HEK293 (cell line): ENCODE results near the gene NUSAP1.

Experiments used
- FEZF1 ChIP-seq: fragments of 450-650 bp; formaldehyde crosslinking; IDR thresholded peaks from 2 replicates; pipeline ENCODE4 v1.5.1; 2016; ENCODE audit warnings: missing biosample characterization, missing genetic modification characterization
- KLF7 ChIP-seq: fragments of 450-650 bp; formaldehyde crosslinking; IDR thresholded peaks from 2 replicates; pipeline ENCODE4 v1.5.1; 2016; ENCODE audit warnings: missing biosample characterization, missing genetic modification characterization, borderline replicate concordance
- PRDM1 ChIP-seq: fragments of 450-650 bp; formaldehyde crosslinking; IDR thresholded peaks from 2 replicates; pipeline ENCODE4; 2016; ENCODE audit warnings: missing biosample characterization, missing genetic modification characterization
- ZBTB1 ChIP-seq: fragments of 450-650 bp; formaldehyde crosslinking; IDR thresholded peaks from 2 replicates; pipeline ENCODE4 v1.5.1; 2016; ENCODE audit warnings: missing biosample characterization, missing genetic modification characterization
- ZFP41 ChIP-seq: fragments of 450-650 bp; formaldehyde crosslinking; IDR thresholded peaks from 2 replicates; pipeline ENCODE4 v1.5.1; 2016; ENCODE audit warnings: missing biosample characterization, missing genetic modification characterization, borderline replicate concordance
- ZNF223 ChIP-seq: fragments of 450-650 bp; formaldehyde crosslinking; IDR thresholded peaks from 2 replicates; pipeline ENCODE4 v1.5.1; 2016; ENCODE audit warnings: missing biosample characterization, missing genetic modification characterization
- ZNF248 ChIP-seq: fragments of 450-650 bp; formaldehyde crosslinking; IDR thresholded peaks from 2 replicates; pipeline ENCODE4 v1.5.1; 2017; ENCODE audit warnings: missing biosample characterization, missing genetic modification characterization
- ZNF292 ChIP-seq: fragments of 450-650 bp; formaldehyde crosslinking; IDR thresholded peaks from 2 replicates; pipeline ENCODE4 v1.5.1; 2016; ENCODE audit warnings: low read depth, missing biosample characterization, missing genetic modification characterization, borderline replicate concordance
- ZNF501 ChIP-seq: fragments of 450-650 bp; formaldehyde crosslinking; IDR thresholded peaks from 2 replicates; pipeline ENCODE4 v1.5.1; 2016; ENCODE audit warnings: missing biosample characterization, missing genetic modification characterization
- ZNF561 ChIP-seq: fragments of 450-650 bp; IDR thresholded peaks from 2 replicates; pipeline ENCODE4 v1.5.1; 2018; ENCODE audit warnings: missing biosample characterization, missing genetic modification characterization, borderline replicate concordance
- ZNF571 ChIP-seq: fragments of 450-650 bp; formaldehyde crosslinking; IDR thresholded peaks from 2 replicates; pipeline ENCODE4 v1.5.0; 2017; ENCODE audit warnings: missing biosample characterization, missing genetic modification characterization
- ZNF621 ChIP-seq: fragments of 450-650 bp; formaldehyde crosslinking; IDR thresholded peaks from 2 replicates; pipeline ENCODE4 v1.5.1; 2017; ENCODE audit warnings: missing biosample characterization, missing genetic modification characterization
- ZNF626 ChIP-seq: fragments of 450-650 bp; sonication (Bioruptor Pico); formaldehyde crosslinking; IDR thresholded peaks from 2 replicates; pipeline ENCODE4 v1.5.1; 2018; ENCODE audit warnings: missing biosample characterization, missing genetic modification characterization, inconsistent platforms
- ZNF701 ChIP-seq: fragments of 450-650 bp; formaldehyde crosslinking; IDR thresholded peaks from 2 replicates; pipeline ENCODE4 v1.5.1; 2016; ENCODE audit warnings: missing biosample characterization, missing genetic modification characterization
- ZNF791 ChIP-seq: fragments of 450-650 bp; formaldehyde crosslinking; IDR thresholded peaks from 2 replicates; pipeline ENCODE4 v1.5.1; 2016; ENCODE audit warnings: missing biosample characterization, missing genetic modification characterization
- TF ChIP-seq, protein P1 (sequence below): fragments of 450-650 bp; formaldehyde crosslinking; IDR thresholded peaks from 2 replicates; pipeline ENCODE4 v1.5.1; 2016; ENCODE audit warnings: missing biosample characterization, missing genetic modification characterization
- TF ChIP-seq, protein P2 (sequence below): fragments of 450-650 bp; formaldehyde crosslinking; IDR thresholded peaks from 2 replicates; pipeline ENCODE4 v1.5.1; 2016; ENCODE audit warnings: missing biosample characterization, missing genetic modification characterization
- TF ChIP-seq, protein P3 (sequence below): fragments of 450-650 bp; formaldehyde crosslinking; IDR thresholded peaks from 2 replicates; pipeline ENCODE4 v1.5.1; 2016; ENCODE audit warnings: missing biosample characterization, missing genetic modification characterization
- TF ChIP-seq, protein P4 (sequence below): fragments of 450-650 bp; formaldehyde crosslinking; IDR thresholded peaks from 2 replicates; pipeline ENCODE4 v1.5.1; 2016; ENCODE audit warnings: missing biosample characterization, missing genetic modification characterization
- TF ChIP-seq, protein P5 (sequence below): fragments of 450-650 bp; formaldehyde crosslinking; IDR thresholded peaks from 2 replicates; pipeline ENCODE4 v1.5.1; 2016; ENCODE audit warnings: missing biosample characterization, missing genetic modification characterization, low read depth
- TF ChIP-seq, protein P6 (sequence below): fragments of 450-650 bp; formaldehyde crosslinking; IDR thresholded peaks from 2 replicates; pipeline ENCODE4 v1.5.1; 2017; ENCODE audit warnings: missing biosample characterization, missing genetic modification characterization
- TF ChIP-seq, protein P7 (sequence below): fragments of 450-650 bp; formaldehyde crosslinking; IDR thresholded peaks from 2 replicates; pipeline ENCODE4 v1.5.0; 2017; ENCODE audit warnings: missing biosample characterization, missing genetic modification characterization, borderline replicate concordance

The NUSAP1 gene

DNA sequence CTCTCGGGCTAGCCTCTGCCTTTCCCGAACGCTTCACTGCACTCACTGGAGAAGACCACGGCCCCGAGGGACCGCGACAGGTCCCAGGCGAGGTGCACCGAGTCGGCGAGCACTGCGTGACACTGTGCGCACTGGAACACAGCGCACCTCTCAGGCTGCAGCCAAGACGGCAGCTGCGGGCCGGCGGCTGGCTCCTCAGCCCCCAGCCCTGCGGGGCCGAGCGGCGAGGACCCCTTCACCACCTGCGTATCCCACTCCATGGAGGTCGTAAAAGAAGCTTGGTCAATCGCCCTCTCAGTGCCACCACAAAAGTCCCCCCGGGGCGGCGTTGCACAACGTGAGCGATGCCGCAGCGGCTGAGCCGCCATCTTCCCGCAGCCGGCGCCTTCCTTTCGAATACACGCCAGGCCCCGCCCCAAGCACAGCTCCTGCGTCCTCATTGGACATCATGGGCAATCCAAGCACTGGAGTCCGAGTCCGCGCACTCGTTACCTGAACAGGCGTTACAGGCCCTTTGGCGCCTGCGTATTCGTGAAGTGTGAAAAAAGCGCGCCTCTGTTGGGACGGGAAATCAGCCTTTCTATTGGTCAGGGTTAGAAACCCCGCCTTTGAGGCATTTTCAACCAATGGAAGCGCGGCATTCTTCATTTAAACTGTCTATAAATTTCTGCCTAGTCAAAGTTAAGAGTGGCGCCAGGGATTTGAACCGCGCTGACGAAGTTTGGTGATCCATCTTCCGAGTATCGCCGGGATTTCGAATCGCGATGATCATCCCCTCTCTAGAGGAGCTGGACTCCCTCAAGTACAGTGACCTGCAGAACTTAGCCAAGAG, at the start of gene NUSAP1, which contains the start of gene OIP5 (continued):
- TF ChIP-seq, protein P1, sequence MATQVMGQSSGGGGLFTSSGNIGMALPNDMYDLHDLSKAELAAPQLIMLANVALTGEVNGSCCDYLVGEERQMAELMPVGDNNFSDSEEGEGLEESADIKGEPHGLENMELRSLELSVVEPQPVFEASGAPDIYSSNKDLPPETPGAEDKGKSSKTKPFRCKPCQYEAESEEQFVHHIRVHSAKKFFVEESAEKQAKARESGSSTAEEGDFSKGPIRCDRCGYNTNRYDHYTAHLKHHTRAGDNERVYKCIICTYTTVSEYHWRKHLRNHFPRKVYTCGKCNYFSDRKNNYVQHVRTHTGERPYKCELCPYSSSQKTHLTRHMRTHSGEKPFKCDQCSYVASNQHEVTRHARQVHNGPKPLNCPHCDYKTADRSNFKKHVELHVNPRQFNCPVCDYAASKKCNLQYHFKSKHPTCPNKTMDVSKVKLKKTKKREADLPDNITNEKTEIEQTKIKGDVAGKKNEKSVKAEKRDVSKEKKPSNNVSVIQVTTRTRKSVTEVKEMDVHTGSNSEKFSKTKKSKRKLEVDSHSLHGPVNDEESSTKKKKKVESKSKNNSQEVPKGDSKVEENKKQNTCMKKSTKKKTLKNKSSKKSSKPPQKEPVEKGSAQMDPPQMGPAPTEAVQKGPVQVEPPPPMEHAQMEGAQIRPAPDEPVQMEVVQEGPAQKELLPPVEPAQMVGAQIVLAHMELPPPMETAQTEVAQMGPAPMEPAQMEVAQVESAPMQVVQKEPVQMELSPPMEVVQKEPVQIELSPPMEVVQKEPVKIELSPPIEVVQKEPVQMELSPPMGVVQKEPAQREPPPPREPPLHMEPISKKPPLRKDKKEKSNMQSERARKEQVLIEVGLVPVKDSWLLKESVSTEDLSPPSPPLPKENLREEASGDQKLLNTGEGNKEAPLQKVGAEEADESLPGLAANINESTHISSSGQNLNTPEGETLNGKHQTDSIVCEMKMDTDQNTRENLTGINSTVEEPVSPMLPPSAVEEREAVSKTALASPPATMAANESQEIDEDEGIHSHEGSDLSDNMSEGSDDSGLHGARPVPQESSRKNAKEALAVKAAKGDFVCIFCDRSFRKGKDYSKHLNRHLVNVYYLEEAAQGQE = no peak
- TF ChIP-seq KLF7 (tag by site-specific recombination) (0 out of 2 replicates have a peak, but pooled peaks have one; percentile 13), ZNF701 (no peak), ZNF223 (tag by site-specific recombination) (no peak), ZNF561 (tag by site-specific recombination) (0 out of 2 replicates have a peak, but pooled peaks have one; percentile 14), ZNF501 (peak; percentile 79), ZNF571 (tag by site-specific recombination) (no peak), PRDM1 (tag by site-specific recombination) (no peak), ZNF292 (tag by site-specific recombination) (no peak), ZNF621 (no peak), ZFP41 (tag by site-specific recombination) (no peak), FEZF1 (tag by site-specific recombination) (no peak), ZBTB1 (tag by site-specific recombination) (no peak), ZNF791 (tag by site-specific recombination) (no peak), ZNF248 (no peak), ZNF626 (tag by site-specific recombination) (no peak)
- TF ChIP-seq, protein P2, sequence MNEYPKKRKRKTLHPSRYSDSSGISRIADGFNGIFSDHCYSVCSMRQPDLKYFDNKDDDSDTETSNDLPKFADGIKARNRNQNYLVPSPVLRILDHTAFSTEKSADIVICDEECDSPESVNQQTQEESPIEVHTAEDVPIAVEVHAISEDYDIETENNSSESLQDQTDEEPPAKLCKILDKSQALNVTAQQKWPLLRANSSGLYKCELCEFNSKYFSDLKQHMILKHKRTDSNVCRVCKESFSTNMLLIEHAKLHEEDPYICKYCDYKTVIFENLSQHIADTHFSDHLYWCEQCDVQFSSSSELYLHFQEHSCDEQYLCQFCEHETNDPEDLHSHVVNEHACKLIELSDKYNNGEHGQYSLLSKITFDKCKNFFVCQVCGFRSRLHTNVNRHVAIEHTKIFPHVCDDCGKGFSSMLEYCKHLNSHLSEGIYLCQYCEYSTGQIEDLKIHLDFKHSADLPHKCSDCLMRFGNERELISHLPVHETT = peak; percentile 61; the same call in 1 of the 2 replicates
- TF ChIP-seq, protein P3, sequence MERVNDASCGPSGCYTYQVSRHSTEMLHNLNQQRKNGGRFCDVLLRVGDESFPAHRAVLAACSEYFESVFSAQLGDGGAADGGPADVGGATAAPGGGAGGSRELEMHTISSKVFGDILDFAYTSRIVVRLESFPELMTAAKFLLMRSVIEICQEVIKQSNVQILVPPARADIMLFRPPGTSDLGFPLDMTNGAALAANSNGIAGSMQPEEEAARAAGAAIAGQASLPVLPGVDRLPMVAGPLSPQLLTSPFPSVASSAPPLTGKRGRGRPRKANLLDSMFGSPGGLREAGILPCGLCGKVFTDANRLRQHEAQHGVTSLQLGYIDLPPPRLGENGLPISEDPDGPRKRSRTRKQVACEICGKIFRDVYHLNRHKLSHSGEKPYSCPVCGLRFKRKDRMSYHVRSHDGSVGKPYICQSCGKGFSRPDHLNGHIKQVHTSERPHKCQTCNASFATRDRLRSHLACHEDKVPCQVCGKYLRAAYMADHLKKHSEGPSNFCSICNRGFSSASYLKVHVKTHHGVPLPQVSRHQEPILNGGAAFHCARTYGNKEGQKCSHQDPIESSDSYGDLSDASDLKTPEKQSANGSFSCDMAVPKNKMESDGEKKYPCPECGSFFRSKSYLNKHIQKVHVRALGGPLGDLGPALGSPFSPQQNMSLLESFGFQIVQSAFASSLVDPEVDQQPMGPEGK (tag by site-specific recombination) = peak; percentile 64
- TF ChIP-seq, protein P4, sequence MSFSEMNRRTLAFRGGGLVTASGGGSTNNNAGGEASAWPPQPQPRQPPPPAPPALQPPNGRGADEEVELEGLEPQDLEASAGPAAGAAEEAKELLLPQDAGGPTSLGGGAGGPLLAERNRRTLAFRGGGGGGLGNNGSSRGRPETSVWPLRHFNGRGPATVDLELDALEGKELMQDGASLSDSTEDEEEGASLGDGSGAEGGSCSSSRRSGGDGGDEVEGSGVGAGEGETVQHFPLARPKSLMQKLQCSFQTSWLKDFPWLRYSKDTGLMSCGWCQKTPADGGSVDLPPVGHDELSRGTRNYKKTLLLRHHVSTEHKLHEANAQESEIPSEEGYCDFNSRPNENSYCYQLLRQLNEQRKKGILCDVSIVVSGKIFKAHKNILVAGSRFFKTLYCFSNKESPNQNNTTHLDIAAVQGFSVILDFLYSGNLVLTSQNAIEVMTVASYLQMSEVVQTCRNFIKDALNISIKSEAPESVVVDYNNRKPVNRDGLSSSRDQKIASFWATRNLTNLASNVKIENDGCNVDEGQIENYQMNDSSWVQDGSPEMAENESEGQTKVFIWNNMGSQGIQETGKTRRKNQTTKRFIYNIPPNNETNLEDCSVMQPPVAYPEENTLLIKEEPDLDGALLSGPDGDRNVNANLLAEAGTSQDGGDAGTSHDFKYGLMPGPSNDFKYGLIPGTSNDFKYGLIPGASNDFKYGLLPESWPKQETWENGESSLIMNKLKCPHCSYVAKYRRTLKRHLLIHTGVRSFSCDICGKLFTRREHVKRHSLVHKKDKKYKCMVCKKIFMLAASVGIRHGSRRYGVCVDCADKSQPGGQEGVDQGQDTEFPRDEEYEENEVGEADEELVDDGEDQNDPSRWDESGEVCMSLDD (tag by site-specific recombination) = no peak
- TF ChIP-seq, protein P5, sequence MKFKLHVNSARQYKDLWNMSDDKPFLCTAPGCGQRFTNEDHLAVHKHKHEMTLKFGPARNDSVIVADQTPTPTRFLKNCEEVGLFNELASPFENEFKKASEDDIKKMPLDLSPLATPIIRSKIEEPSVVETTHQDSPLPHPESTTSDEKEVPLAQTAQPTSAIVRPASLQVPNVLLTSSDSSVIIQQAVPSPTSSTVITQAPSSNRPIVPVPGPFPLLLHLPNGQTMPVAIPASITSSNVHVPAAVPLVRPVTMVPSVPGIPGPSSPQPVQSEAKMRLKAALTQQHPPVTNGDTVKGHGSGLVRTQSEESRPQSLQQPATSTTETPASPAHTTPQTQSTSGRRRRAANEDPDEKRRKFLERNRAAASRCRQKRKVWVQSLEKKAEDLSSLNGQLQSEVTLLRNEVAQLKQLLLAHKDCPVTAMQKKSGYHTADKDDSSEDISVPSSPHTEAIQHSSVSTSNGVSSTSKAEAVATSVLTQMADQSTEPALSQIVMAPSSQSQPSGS (tag by site-specific recombination) = no peak
- TF ChIP-seq, protein P6, sequence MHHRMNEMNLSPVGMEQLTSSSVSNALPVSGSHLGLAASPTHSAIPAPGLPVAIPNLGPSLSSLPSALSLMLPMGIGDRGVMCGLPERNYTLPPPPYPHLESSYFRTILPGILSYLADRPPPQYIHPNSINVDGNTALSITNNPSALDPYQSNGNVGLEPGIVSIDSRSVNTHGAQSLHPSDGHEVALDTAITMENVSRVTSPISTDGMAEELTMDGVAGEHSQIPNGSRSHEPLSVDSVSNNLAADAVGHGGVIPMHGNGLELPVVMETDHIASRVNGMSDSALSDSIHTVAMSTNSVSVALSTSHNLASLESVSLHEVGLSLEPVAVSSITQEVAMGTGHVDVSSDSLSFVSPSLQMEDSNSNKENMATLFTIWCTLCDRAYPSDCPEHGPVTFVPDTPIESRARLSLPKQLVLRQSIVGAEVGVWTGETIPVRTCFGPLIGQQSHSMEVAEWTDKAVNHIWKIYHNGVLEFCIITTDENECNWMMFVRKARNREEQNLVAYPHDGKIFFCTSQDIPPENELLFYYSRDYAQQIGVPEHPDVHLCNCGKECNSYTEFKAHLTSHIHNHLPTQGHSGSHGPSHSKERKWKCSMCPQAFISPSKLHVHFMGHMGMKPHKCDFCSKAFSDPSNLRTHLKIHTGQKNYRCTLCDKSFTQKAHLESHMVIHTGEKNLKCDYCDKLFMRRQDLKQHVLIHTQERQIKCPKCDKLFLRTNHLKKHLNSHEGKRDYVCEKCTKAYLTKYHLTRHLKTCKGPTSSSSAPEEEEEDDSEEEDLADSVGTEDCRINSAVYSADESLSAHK (tag by site-specific recombination) = peak; percentile 36
- TF ChIP-seq, protein P7, sequence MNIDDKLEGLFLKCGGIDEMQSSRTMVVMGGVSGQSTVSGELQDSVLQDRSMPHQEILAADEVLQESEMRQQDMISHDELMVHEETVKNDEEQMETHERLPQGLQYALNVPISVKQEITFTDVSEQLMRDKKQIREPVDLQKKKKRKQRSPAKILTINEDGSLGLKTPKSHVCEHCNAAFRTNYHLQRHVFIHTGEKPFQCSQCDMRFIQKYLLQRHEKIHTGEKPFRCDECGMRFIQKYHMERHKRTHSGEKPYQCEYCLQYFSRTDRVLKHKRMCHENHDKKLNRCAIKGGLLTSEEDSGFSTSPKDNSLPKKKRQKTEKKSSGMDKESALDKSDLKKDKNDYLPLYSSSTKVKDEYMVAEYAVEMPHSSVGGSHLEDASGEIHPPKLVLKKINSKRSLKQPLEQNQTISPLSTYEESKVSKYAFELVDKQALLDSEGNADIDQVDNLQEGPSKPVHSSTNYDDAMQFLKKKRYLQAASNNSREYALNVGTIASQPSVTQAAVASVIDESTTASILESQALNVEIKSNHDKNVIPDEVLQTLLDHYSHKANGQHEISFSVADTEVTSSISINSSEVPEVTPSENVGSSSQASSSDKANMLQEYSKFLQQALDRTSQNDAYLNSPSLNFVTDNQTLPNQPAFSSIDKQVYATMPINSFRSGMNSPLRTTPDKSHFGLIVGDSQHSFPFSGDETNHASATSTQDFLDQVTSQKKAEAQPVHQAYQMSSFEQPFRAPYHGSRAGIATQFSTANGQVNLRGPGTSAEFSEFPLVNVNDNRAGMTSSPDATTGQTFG (tag by site-specific recombination) = no peak
